Retinal pigment epithelial cell (primary cell): ENCODE measurements around the gene TRPM2.

ENCODE experiments used
- DNase-seq: peaks from one replicate; pipeline ENCODE4 v3.0.0-alpha.2; 2010; ENCODE audit warnings: low read depth
- H3K4me3 ChIP-seq: 2 replicates; pipeline ENCODE4 v1.5.1; 2011; ENCODE audit warnings: mild to moderate bottlenecking, low read length, control low read depth, moderate library complexity
- CTCF ChIP-seq: conservative IDR thresholded peaks from 2 replicates; pipeline ENCODE4 v1.5.1; 2011; ENCODE audit warnings: low read depth, low read length, control low read depth, inconsistent platforms

The TRPM2 gene

DNA sequence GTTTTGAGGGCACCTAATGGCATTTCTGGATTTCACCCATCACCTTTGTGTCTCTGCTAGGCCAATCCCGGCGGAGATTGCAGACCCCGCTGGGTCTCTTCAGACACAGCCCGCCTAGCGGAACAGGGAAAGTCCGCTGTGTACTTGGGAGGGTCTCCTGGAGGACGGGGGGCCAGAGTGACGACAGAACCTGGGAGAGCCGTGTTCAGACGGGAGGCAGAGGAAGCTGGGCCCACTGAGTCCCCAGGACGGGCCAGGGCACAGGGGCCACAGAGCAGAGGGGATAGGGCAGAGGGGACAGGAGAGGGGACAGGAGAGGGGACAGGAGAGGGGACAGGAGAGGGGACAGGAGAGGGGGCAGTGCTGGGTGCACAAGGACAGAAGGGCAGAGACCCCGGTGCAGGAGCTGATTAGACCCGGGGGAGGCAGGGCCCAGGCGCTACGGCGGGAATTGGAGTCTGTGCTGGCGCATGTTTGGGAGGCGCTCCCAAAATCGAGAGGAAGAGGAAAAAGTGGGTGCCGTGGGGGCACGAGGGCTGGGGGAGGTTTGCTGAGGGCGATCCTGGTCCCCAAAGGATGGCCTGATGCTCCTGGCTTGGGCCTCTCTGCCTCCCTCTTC, 12.7 kb downstream of the TRPM2 start:
- H3K4me3 ChIP-seq = no peak overlapping the region
- TF ChIP-seq CTCF = no peak
- DNase-seq = no peak

DNA sequence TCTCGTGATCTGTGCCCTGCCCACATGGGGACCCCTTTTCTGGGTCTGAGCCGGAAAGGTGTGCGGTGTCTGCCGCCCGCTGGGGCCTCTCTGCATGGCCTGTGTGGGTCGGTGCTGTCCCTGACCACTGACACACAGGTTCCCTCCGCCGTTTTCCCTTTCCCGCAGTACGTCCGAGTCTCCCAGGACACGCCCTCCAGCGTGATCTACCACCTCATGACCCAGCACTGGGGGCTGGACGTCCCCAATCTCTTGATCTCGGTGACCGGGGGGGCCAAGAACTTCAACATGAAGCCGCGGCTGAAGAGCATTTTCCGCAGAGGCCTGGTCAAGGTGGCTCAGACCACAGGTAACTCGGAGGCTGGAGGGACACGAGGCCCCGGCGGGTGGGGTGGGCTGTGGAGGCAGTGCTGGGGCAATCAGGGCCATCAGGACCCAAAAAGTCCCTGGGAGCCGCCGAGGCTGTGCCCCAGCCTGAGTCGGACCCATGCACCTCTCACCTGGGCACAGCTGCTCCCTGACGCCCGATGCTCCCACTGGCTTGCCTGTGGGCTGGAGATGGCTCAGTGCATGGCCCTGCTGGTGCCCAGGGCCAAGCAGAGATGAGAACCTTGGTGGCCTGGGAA, 13.3 kb downstream of the TRPM2 start:
- TF ChIP-seq CTCF = no peak
- no peak for DNase-seq
- no peak overlapping the region for H3K4me3 ChIP-seq

GRCh38 chr21:44368711-44369446, 15.5 kb downstream of the TRPM2 start:
- DNase-seq = no peak
- no peak for TF ChIP-seq CTCF
- H3K4me3 ChIP-seq = no peak overlapping the region

DNA sequence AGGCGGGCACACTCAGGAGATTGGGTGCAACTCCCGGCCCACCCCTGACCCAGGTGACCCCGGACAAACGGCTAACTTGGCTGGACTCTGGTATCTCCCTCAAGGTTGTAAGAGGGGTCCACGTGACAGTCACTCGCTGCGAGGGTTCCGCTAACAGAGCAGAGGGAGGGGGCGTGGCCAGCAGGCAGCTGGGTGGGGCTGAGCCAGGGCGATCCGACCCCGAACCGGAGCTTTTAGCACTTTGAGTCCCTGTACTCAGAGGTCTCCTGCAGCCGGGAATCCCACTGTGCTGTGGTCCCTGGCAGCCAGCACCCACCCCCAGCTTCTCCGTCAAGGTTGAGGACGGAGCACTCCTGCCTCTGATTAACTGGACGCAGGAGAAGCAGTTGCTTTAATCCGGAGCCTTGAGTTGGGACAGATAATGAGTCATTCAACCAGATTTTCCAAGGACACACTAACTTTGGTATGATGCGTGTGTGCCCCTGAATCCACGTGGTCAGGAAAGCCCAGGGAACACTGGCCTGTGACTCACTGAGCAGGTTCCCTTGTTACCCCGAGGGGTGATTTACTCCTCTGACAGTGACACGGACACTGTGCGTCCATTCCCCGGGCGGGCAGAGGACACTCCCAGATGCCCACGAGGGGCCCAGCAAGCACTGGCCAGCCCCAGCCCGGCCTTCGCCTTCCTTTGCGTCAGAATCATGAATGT, 16.8 kb downstream of the TRPM2 start:
- H3K4me3 ChIP-seq = peak overlapping the region; percentile 35
- no peak for TF ChIP-seq CTCF
- DNase-seq = peak; percentile 59

DNA sequence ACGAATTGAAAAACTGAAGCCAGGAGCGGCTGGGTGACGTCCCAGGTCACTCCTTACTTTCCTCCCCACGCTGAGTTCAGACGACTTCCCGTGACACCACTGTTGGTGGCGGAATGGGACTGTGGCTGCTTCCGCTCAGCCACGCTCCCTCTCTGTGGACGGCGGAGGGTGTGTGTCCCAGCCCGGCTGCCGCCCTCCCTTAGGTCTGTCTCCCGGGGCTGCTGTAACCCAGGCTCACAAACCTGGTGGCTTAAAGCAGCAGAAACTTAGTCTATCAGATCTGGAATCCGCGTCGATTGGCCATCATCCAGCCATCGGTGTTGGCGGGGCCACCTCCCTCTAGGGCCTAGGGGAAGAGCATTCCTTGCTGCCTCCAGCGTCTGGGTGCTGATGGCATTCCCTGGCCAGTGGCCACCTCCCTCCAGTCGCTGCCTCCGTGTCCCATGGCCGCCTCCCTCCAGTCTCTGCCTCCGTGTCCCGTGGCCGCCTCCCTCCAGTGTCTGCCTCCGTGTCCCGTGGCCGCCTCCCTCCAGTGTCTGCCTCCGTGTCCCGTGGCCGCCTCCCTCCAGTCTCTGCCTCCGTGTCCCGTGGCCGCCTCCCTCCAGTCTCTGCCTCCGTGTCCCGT, 17.5 kb downstream of the TRPM2 start:
- TF ChIP-seq CTCF = no peak
- no peak overlapping the region for H3K4me3 ChIP-seq
- DNase-seq = no peak

DNA sequence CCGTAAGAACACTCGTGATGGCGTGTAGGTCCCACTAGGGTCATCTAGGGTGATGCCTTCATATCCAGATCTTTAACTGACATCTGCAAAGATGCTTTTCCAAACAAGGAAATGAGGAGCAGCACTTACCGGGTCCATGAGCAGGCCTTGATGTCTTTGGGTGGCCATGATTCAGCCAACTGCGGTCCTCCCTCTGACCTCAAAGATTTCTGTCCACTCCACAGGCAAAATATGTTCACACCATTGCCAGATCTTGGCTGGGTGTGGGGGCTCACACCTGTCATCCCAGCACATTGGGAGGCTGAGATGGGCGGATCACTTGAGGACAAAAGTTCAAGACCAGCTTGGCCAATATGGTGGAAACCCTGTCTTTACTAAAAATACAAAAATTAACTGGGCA, 18.2 kb downstream of the TRPM2 start:
- H3K4me3 ChIP-seq = no peak overlapping the region

More for the DNA sequence above, 18.2 kb downstream of the TRPM2 start:
- DNase-seq = no peak
- no peak for TF ChIP-seq CTCF
